SK-N-SH (cell line): ENCODE data around the gene FBXO3. TPM values are rescaled to one million over a fixed set of nuclear protein-coding genes. Genes with fewer than 3 reads are reported as not detected.
"Not testable (repeated sequence)": the region's sequence is repeated elsewhere in the genome, so short reads cannot be mapped to it uniquely, and the experiment has no call there.

Experiments used
- CTCF ChIA-PET: fragments of 300-600, 350-600 bp; formaldehyde crosslinking; extraction: SDS; loops from one replicate; lab custom pipeline; 2021; lab: Yijun Ruan, JAX
- POLR2A ChIA-PET: fragments of 350-600 bp; sonication (Branson Sonifier 250); formaldehyde crosslinking; extraction: SDS; loops from one replicate; lab custom pipeline; 2020; ENCODE audit warnings: antibody characterized with exemption, inconsistent platforms; lab: Yijun Ruan, JAX
- DNase-seq: peaks from one replicate; pipeline ENCODE4 v3.0.0; 2012
- H2AFZ ChIP-seq: fragments of 200-600 bp; sonication (generic); 2 replicates; pipeline ENCODE4 v1.8.1; 2016; ENCODE audit warnings: antibody characterized with exemption, mild to moderate bottlenecking, low read depth
- H3F3A ChIP-seq: fragments of 200-600 bp; sonication (generic); replicated peaks from 2 replicates; pipeline ENCODE3; 2016; ENCODE audit warnings: antibody characterized with exemption, mild to moderate bottlenecking; ENCODE audit not compliant: insufficient read depth
- H3K27ac ChIP-seq, 2 experiments: fragments of 200-500 bp in 1 of 2; fragments of 200-600 bp in 1 of 2; sonication (Bioruptor generic) in 1 of 2; sonication (generic), shearing (Covaris generic) in 1 of 2; 2 replicates each; pipeline versions ENCODE4 v1.5.1 to v1.6.1; 2014 to 2016; ENCODE audit warnings: low read depth in 2 of 2, inconsistent platforms in 1 of 2, low read length in 1 of 2, mild to moderate bottlenecking in 1 of 2, mixed read lengths in 1 of 2
- H3K27me3 ChIP-seq: fragments of 200-600 bp; sonication (generic), shearing (Covaris generic); 2 replicates; pipeline ENCODE4 v1.6.1; 2016; ENCODE audit warnings: mixed run types; ENCODE audit not compliant: insufficient read depth
- H3K36me3 ChIP-seq, 2 experiments: fragments of 200-500 bp in 1 of 2; fragments of 200-600 bp in 1 of 2; sonication (Bioruptor generic) in 1 of 2; sonication (generic) in 1 of 2; replicated peaks in 1 of 2; 2 replicates each; pipeline versions ENCODE3 to v1.5.1; 2014 to 2016; ENCODE audit warnings: low read length in 1 of 2, mild to moderate bottlenecking in 1 of 2; ENCODE audit not compliant: insufficient read depth in 2 of 2, control insufficient read depth in 1 of 2
- H3K4me1 ChIP-seq, 2 experiments: fragments of 200-500 bp in 1 of 2; fragments of 200-600 bp in 1 of 2; sonication (Bioruptor generic) in 1 of 2; sonication (generic), shearing (Covaris generic) in 1 of 2; 2 replicates each; pipeline versions ENCODE4 v1.5.1 to v1.6.1; 2014 to 2016; ENCODE audit warnings: low read depth in 1 of 2, low read length in 1 of 2, mixed run types in 1 of 2; ENCODE audit not compliant: insufficient read depth in 2 of 2, control insufficient read depth in 1 of 2
- H3K4me2 ChIP-seq: fragments of 200-600 bp; sonication (generic), shearing (Covaris generic); 2 replicates; pipeline ENCODE4 v1.6.1; 2017; ENCODE audit warnings: mixed run types
- H3K4me3 ChIP-seq, 2 experiments: fragments of 200-500 bp in 1 of 2; fragments of 200-600 bp in 1 of 2; sonication (Bioruptor generic) in 1 of 2; sonication (generic), shearing (Covaris generic) in 1 of 2; 2 replicates each; pipeline versions ENCODE4 v1.5.1 to v1.8.1; 2014 to 2016; ENCODE audit warnings: low read depth in 2 of 2, inconsistent platforms in 1 of 2, low read length in 1 of 2, mild to moderate bottlenecking in 1 of 2, mixed read lengths in 1 of 2, moderate library complexity in 1 of 2
- H3K79me2 ChIP-seq: fragments of 200-600 bp; sonication (generic); 2 replicates; pipeline ENCODE4 v1.8.1; 2017; ENCODE audit warnings: mild to moderate bottlenecking; ENCODE audit not compliant: insufficient read depth
- H3K9ac ChIP-seq: fragments of 200-600 bp; sonication (generic); 2 replicates; pipeline ENCODE4 v1.6.1; 2017; ENCODE audit warnings: mixed run types
- H3K9me2 ChIP-seq: fragments of 200-600 bp; sonication (generic); 2 replicates; pipeline ENCODE4 v1.6.1; 2017; ENCODE audit warnings: mixed run types
- H3K9me3 ChIP-seq: fragments of 200-600 bp; sonication (generic); 2 replicates; pipeline ENCODE4 v1.6.1; 2017; ENCODE audit warnings: mixed run types, mild to moderate bottlenecking, moderate library complexity
- H4K20me1 ChIP-seq: fragments of 200-600 bp; sonication (generic); 2 replicates; pipeline ENCODE4 v1.6.1; 2017; ENCODE audit warnings: mild to moderate bottlenecking, mixed run types; ENCODE audit not compliant: insufficient read depth
- ELF1 ChIP-seq: IDR thresholded peaks from 2 replicates; pipeline ENCODE4 v1.4.0; 2012
- EP300 ChIP-seq, 2 experiments: IDR thresholded peaks; 2 replicates each; pipeline versions ENCODE4 v1.4.0 to v1.6.1; 2012; ENCODE audit warnings: borderline replicate concordance in 1 of 2, low read depth in 1 of 2, low read length in 1 of 2
- FOSL2 ChIP-seq: IDR thresholded peaks from 2 replicates; pipeline ENCODE4 v1.4.0; 2012; ENCODE audit warnings: low read depth, mild to moderate bottlenecking, moderate library complexity, borderline replicate concordance
- FOXM1 ChIP-seq: IDR thresholded peaks from 2 replicates; pipeline ENCODE4 v1.4.0; 2012; ENCODE audit warnings: low read depth, mild to moderate bottlenecking
- IRF3 ChIP-seq: fragments of 150-350 bp; IDR thresholded peaks from 2 replicates; pipeline ENCODE4 v1.6.1; 2016; ENCODE audit warnings: mild to moderate bottlenecking, low read depth, low read length
- JUND ChIP-seq: IDR thresholded peaks from 2 replicates; pipeline ENCODE4 v1.4.0; 2012
- MEF2A ChIP-seq: IDR thresholded peaks from 2 replicates; pipeline ENCODE4 v1.4.0; 2012; ENCODE audit warnings: low read depth, borderline replicate concordance
- MXI1 ChIP-seq: IDR thresholded peaks from 2 replicates; pipeline ENCODE4 v1.6.1; 2012; ENCODE audit warnings: mild to moderate bottlenecking, low read depth, low read length, improper control_type of control experiment
- NRF1 ChIP-seq: IDR thresholded peaks from 2 replicates; pipeline ENCODE4 v1.6.1; 2012; ENCODE audit warnings: low read depth, mild to moderate bottlenecking, low read length
- RAD21 ChIP-seq: IDR thresholded peaks from 2 replicates; pipeline ENCODE4 v1.6.1; 2012; ENCODE audit warnings: mild to moderate bottlenecking, low read length
- RFX5 ChIP-seq: IDR thresholded peaks from 2 replicates; pipeline ENCODE4 v1.6.1; 2012; ENCODE audit warnings: mild to moderate bottlenecking, improper control_type of control experiment, low read length
- RXRA ChIP-seq: IDR thresholded peaks from 2 replicates; pipeline ENCODE4 v1.4.0; 2012; ENCODE audit warnings: low read depth, mild to moderate bottlenecking, borderline replicate concordance
- SIN3A ChIP-seq: IDR thresholded peaks from 2 replicates; pipeline ENCODE4 v1.6.1; 2012; ENCODE audit warnings: low read depth, mild to moderate bottlenecking, low read length, moderate library complexity, borderline replicate concordance
- WGBS: methylation state at CpG from one replicate; pipeline ENCODE4 v1.1.6; 2017; ENCODE audit warnings: low lambda C conversion rate; 5-methylcytosine and 5-hydroxymethylcytosine counted together
- polyA plus RNA-seq, 3 experiments: library from polyadenylated mRNA; depleted of rRNA; stranded (reverse); fragments of >200 nt; gene quantifications; 2 replicates each; pipeline ENCODE4 v1.2.3, GENCODE V29; 2012
- TF ChIP-seq, protein P1 (sequence below): IDR thresholded peaks from 2 replicates; pipeline ENCODE4 v1.4.0; 2012; ENCODE audit warnings: low read depth, borderline replicate concordance

FBXO3 gene
- polyA plus RNA-seq, 1 of the 3 experiments (the other 2 are of a cell fraction) = 17.9 TPM

GRCh38 chr11:33790040-33790439, 15.7 kb upstream of the FBXO3 start:
- Histone ChIP-seq H3K27ac (no peak overlapping the region), H3K9me3 (no peaks in the 10 kb centered on the region), H4K20me1 (no peaks in the 10 kb centered on the region), H2AFZ (no peak overlapping the region), H3K36me3 (no peaks in the 10 kb centered on the region), H3K9ac (no peak overlapping the region), H3F3A (no peaks in the 10 kb centered on the region), H3K4me1 (peaks cover 0 to 6% of the 10 kb centered on the region in 2 experiments; a peak in 1 of 4 replicates), H3K4me3 (no peak overlapping the region), H3K79me2 (no peaks in the 10 kb centered on the region), H3K9me2 (no peaks in the 10 kb centered on the region), H3K4me2 (no peak overlapping the region), H3K27me3 (no peaks in the 10 kb centered on the region; the same call in 1 of the 2 replicates)
- no peak for TF ChIP-seq RXRA
- TF ChIP-seq MXI1 = no peak
- TF ChIP-seq SIN3A = no peak
- TF ChIP-seq, protein P1, sequence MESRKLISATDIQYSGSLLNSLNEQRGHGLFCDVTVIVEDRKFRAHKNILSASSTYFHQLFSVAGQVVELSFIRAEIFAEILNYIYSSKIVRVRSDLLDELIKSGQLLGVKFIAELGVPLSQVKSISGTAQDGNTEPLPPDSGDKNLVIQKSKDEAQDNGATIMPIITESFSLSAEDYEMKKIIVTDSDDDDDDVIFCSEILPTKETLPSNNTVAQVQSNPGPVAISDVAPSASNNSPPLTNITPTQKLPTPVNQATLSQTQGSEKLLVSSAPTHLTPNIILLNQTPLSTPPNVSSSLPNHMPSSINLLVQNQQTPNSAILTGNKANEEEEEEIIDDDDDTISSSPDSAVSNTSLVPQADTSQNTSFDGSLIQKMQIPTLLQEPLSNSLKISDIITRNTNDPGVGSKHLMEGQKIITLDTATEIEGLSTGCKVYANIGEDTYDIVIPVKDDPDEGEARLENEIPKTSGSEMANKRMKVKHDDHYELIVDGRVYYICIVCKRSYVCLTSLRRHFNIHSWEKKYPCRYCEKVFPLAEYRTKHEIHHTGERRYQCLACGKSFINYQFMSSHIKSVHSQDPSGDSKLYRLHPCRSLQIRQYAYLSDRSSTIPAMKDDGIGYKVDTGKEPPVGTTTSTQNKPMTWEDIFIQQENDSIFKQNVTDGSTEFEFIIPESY = no peak
- TF ChIP-seq MEF2A = no peak
- no peak for TF ChIP-seq EP300 (IDR thresholded peaks at IDR 0.05; ENCODE audit: borderline replicate concordance in 1 of 2, low read depth in 1 of 2, low read length in 1 of 2)
- no peak for TF ChIP-seq FOSL2
- no peak for TF ChIP-seq NRF1
- TF ChIP-seq IRF3 = no peak
- TF ChIP-seq RFX5 = no peak
- TF ChIP-seq FOXM1 = no peak
- no peak for TF ChIP-seq JUND
- TF ChIP-seq ELF1 = no peak
- no peak for TF ChIP-seq RAD21
- POLR2A ChIA-PET = no interaction called here
- no peak for DNase-seq
- CTCF ChIA-PET = interaction anchor here (1.2 to 1.8 kb wide), 2 partner anchors 17 to 47 kb away, joined by 3 to 4 read pairs; no protein-coding TSS in a partner anchor
- WGBS = 64% methylated on average over 4 of the region's 4 CpGs

GRCh38 chr11:33788095-33788494, 13.8 kb upstream of the FBXO3 start:
- H3K4me3 ChIP-seq, H3K36me3 ChIP-seq, H4K20me1 ChIP-seq, H3K9ac ChIP-seq, H3K4me1 ChIP-seq, H3K27ac ChIP-seq, H3K79me2 ChIP-seq, H3F3A ChIP-seq, H3K27me3 ChIP-seq, H3K4me2 ChIP-seq, H3K9me3 ChIP-seq, H3K9me2 ChIP-seq, POLR2A ChIA-PET, DNase-seq, CTCF ChIA-PET, H2AFZ ChIP-seq: not testable (repeated sequence)
- WGBS = 67% methylated on average over 2 of the region's 2 CpGs
